Suprapubic skin (tissue), 4 donors: ENCODE results near the gene UBE2E2.

Source experiments
- EP300 ChIP-seq: sonication (generic); formaldehyde crosslinking; IDR thresholded peaks from one replicate; pipeline ENCODE4 v1.6.1; 2017; ENCODE audit warnings: antibody characterized with exemption
- POLR2A ChIP-seq, 2 donors: fragments of 450-650 bp; IDR thresholded peaks; one replicate each; pipeline ENCODE4 v1.6.1; 2017; ENCODE audit warnings: antibody characterized with exemption in 2 of 2, mild to moderate bottlenecking in 2 of 2, moderate library complexity in 2 of 2
- POLR2AphosphoS5 ChIP-seq, 3 donors: sonication (generic); formaldehyde crosslinking; IDR thresholded peaks; one replicate each; pipeline ENCODE4 v1.6.1; 2017; ENCODE audit warnings: antibody characterized with exemption in 3 of 3
- TF ChIP-seq, protein P1 (sequence below), 2 donors: fragments of 200-600 bp in 1 of 2; fragments of 450-650 bp in 1 of 2; sonication (generic) in 1 of 2; IDR thresholded peaks; one replicate each; pipeline ENCODE4 v1.5.1; 2016 to 2019; ENCODE audit warnings: antibody characterized with exemption in 2 of 2, mild to moderate bottlenecking in 1 of 2, moderate library complexity in 1 of 2

DNA sequence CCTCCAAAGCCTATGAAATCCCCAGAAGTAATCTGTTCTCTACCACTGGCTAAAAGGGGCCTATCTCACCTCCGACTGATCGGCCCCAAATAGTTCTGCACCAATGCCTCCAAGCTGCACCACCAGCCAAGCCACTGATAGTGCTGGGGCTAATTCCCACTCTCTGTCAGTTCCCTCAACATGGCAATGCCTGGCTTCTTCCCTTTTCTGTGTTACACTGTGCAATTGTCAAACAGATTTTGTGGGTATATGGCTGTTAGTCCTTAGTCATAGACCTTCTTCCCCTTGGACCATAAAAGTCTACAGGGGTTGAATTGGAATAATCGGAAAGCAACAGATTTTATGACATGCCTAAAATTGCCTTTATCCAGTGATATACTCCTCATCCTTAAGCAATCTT, 9.3 kb upstream of the UBE2E2 start:
- TF ChIP-seq, protein P1, sequence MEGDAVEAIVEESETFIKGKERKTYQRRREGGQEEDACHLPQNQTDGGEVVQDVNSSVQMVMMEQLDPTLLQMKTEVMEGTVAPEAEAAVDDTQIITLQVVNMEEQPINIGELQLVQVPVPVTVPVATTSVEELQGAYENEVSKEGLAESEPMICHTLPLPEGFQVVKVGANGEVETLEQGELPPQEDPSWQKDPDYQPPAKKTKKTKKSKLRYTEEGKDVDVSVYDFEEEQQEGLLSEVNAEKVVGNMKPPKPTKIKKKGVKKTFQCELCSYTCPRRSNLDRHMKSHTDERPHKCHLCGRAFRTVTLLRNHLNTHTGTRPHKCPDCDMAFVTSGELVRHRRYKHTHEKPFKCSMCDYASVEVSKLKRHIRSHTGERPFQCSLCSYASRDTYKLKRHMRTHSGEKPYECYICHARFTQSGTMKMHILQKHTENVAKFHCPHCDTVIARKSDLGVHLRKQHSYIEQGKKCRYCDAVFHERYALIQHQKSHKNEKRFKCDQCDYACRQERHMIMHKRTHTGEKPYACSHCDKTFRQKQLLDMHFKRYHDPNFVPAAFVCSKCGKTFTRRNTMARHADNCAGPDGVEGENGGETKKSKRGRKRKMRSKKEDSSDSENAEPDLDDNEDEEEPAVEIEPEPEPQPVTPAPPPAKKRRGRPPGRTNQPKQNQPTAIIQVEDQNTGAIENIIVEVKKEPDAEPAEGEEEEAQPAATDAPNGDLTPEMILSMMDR (IDR thresholded peaks at IDR 0.05): no peak
- TF ChIP-seq POLR2AphosphoS5 (IDR thresholded peaks at IDR 0.05) (no peak), EP300 (no peak), POLR2A (IDR thresholded peaks at IDR 0.05) (no peak)
